H9 (cell line): ENCODE measurements around the gene ITPKC. TPM values are rescaled to one million over a fixed set of nuclear protein-coding genes. Genes with fewer than 3 reads are reported as not detected.

ENCODE experiments used
- DNase-seq: peaks from one replicate; pipeline ENCODE4 v3.0.0-alpha.2; 2017
- H2AFZ ChIP-seq: one replicate; pipeline ENCODE4 v1.6.1; 2013; ENCODE audit warnings: mild to moderate bottlenecking, low read length, control low read depth, moderate library complexity
- H2AK5ac ChIP-seq: 2 replicates; pipeline ENCODE4 v1.6.1; 2013; ENCODE audit warnings: low read length, control low read depth, mixed read lengths; ENCODE audit not compliant: insufficient read length
- H2BK120ac ChIP-seq: one replicate; pipeline ENCODE4 v1.6.1; 2013; ENCODE audit warnings: low read depth, mild to moderate bottlenecking, low read length, control low read depth, inconsistent platforms; ENCODE audit not compliant: poor library complexity, severe bottlenecking
- H2BK12ac ChIP-seq: 2 replicates; pipeline ENCODE4 v1.6.1; 2013; ENCODE audit warnings: low read length, control low read depth, mixed read lengths, low read depth; ENCODE audit not compliant: insufficient read length
- H2BK15ac ChIP-seq: 2 replicates; pipeline ENCODE4 v1.6.1; 2013; ENCODE audit warnings: low read depth, low read length, control low read depth
- H2BK20ac ChIP-seq: one replicate; pipeline ENCODE4 v1.6.1; 2013; ENCODE audit warnings: low read depth, mild to moderate bottlenecking, low read length, control low read depth, inconsistent platforms; ENCODE audit not compliant: poor library complexity, severe bottlenecking
- H2BK5ac ChIP-seq: 2 replicates; pipeline ENCODE4 v1.6.1; 2013; ENCODE audit warnings: low read length, control low read depth, mixed read lengths; ENCODE audit not compliant: insufficient read length
- H3K14ac ChIP-seq: 2 replicates; pipeline ENCODE4 v1.6.1; 2013; ENCODE audit warnings: low read length, control low read depth; ENCODE audit not compliant: insufficient read depth
- H3K18ac ChIP-seq: 2 replicates; pipeline ENCODE4 v1.6.1; 2013; ENCODE audit warnings: low read depth, mild to moderate bottlenecking, mixed read lengths, low read length, control low read depth; ENCODE audit not compliant: insufficient read length
- H3K23ac ChIP-seq: 2 replicates; pipeline ENCODE4 v1.6.1; 2013; ENCODE audit warnings: low read length, control low read depth, mixed read lengths, low read depth; ENCODE audit not compliant: insufficient read length
- H3K23me2 ChIP-seq: 2 replicates; pipeline ENCODE4 v1.6.1; 2013; ENCODE audit warnings: low read depth, mild to moderate bottlenecking, mixed read lengths, low read length, control low read depth; ENCODE audit not compliant: insufficient read length, poor library complexity, severe bottlenecking
- H3K27ac ChIP-seq: 2 replicates; pipeline ENCODE4 v1.5.1; 2013; ENCODE audit warnings: low read length, control low read depth, mixed read lengths, low read depth; ENCODE audit not compliant: insufficient read length
- H3K27me3 ChIP-seq: 2 replicates; pipeline ENCODE4 v1.6.1; 2013; ENCODE audit warnings: low read length, control low read depth, inconsistent platforms; ENCODE audit not compliant: insufficient read depth
- H3K4ac ChIP-seq: 2 replicates; pipeline ENCODE4 v1.6.1; 2013; ENCODE audit warnings: low read depth, mild to moderate bottlenecking, control low read depth, inconsistent platforms, low read length, moderate library complexity
- H3K4me1 ChIP-seq: 2 replicates; pipeline ENCODE4 v1.6.1; 2013; ENCODE audit warnings: low read length, control low read depth, inconsistent platforms; ENCODE audit not compliant: insufficient read depth
- H3K4me2 ChIP-seq: 2 replicates; pipeline ENCODE4 v1.6.1; 2013; ENCODE audit warnings: low read length, control low read depth, mixed read lengths; ENCODE audit not compliant: insufficient read length, insufficient read depth
- H3K56ac ChIP-seq: 2 replicates; pipeline ENCODE4 v1.6.1; 2013; ENCODE audit warnings: low read depth, mild to moderate bottlenecking, mixed read lengths, low read length, control low read depth; ENCODE audit not compliant: insufficient read length
- H3K79me1 ChIP-seq: 2 replicates; pipeline ENCODE4 v1.6.1; 2013; ENCODE audit warnings: low read depth, mild to moderate bottlenecking, moderate library complexity, low read length, control low read depth, inconsistent platforms; ENCODE audit not compliant: insufficient read depth, poor library complexity, severe bottlenecking
- H3K79me2 ChIP-seq: 2 replicates; pipeline ENCODE4 v1.6.1; 2013; ENCODE audit warnings: low read length, control low read depth, inconsistent platforms; ENCODE audit not compliant: insufficient read depth
- H3K9ac ChIP-seq: 2 replicates; pipeline ENCODE4 v1.6.1; 2013; ENCODE audit warnings: low read length, control low read depth, mixed read lengths; ENCODE audit not compliant: insufficient read length; ENCODE audit errors: extremely low read depth
- H3K9me3 ChIP-seq: one replicate; pipeline ENCODE4 v1.6.1; 2013; ENCODE audit warnings: low read depth, low read length, inconsistent platforms; ENCODE audit not compliant: control insufficient read depth
- H3T11ph ChIP-seq: one replicate; pipeline ENCODE4 v1.6.1; 2013; ENCODE audit warnings: mild to moderate bottlenecking, low read length, control low read depth, inconsistent platforms
- H4K20me1 ChIP-seq: one replicate; pipeline ENCODE4 v1.6.1; 2013; ENCODE audit not compliant: control insufficient read depth, insufficient read length, insufficient read depth
- H4K5ac ChIP-seq: 2 replicates; pipeline ENCODE4 v1.6.1; 2013; ENCODE audit warnings: low read depth, mild to moderate bottlenecking, mixed read lengths, low read length, control low read depth; ENCODE audit not compliant: insufficient read length
- H4K8ac ChIP-seq: replicated peaks from 2 replicates; pipeline ENCODE4 v1.6.1; 2013; ENCODE audit warnings: low read length, control low read depth, mixed read lengths, low read depth; ENCODE audit not compliant: insufficient read length
- H4K91ac ChIP-seq: 2 replicates; pipeline ENCODE4 v1.6.1; 2013; ENCODE audit warnings: low read depth, mild to moderate bottlenecking, moderate library complexity, mixed read lengths, low read length, control low read depth; ENCODE audit not compliant: insufficient read length
- H3K27ac Mint-ChIP-seq, 3 experiments: 2 replicates in 2 of 3; 3 replicates in 1 of 3; pipeline ENCODE4 v1.8.0; 2020 to 2021; ENCODE audit warnings: mixed read lengths in 3 of 3, mild to moderate bottlenecking in 1 of 3, moderate library complexity in 1 of 3
- H3K27me3 Mint-ChIP-seq: 2 replicates; pipeline ENCODE4 v1.8.0; 2021; ENCODE audit warnings: low read depth, mild to moderate bottlenecking, moderate library complexity, mixed read lengths
- H3K36me3 Mint-ChIP-seq, 3 experiments: 2 replicates in 2 of 3; 3 replicates in 1 of 3; pipeline ENCODE4 v1.8.0; 2020 to 2021; ENCODE audit warnings: low read depth in 3 of 3, mixed read lengths in 3 of 3; ENCODE audit not compliant: insufficient read depth in 1 of 3
- H3K4me1 Mint-ChIP-seq, 2 experiments: 2 replicates each; pipeline ENCODE4 v1.8.0; 2020; ENCODE audit warnings: mixed read lengths in 2 of 2
- H3K4me3 Mint-ChIP-seq, 2 experiments: 2 replicates in 1 of 2; 3 replicates in 1 of 2; pipeline ENCODE4 v1.8.0; 2020 to 2021; ENCODE audit warnings: mild to moderate bottlenecking in 2 of 2, mixed read lengths in 2 of 2, moderate library complexity in 1 of 2
- H3K9me3 Mint-ChIP-seq, 2 experiments: 2 replicates in 1 of 2; 3 replicates in 1 of 2; pipeline ENCODE4 v1.8.0; 2020; ENCODE audit warnings: mild to moderate bottlenecking in 2 of 2, mixed read lengths in 2 of 2, moderate library complexity in 1 of 2
- CTCF ChIP-seq: fragments of 200-600 bp; sonication (generic); conservative IDR thresholded peaks from 3 replicates; pipeline ENCODE4 v1.8.0; 2021; ENCODE audit warnings: antibody characterized with exemption, mild to moderate bottlenecking
- WGBS: extraction: QIAGEN DNeasy Blood & Tissue Kit; methylation state at CpG from one replicate; pipeline ENCODE4 v1.1.7; 2013; ENCODE audit warnings: missing lambda C conversion rate, low lambda C conversion rate, mixed read lengths; ENCODE audit not compliant: insufficient read length; ENCODE audit errors: extremely low coverage; 5-methylcytosine and 5-hydroxymethylcytosine counted together
- total RNA-seq: library from RNA; stranded (reverse); gene quantifications from 2 replicates; pipeline ENCODE4 v1.2.1, GENCODE V29; 2021

The ITPKC gene
- total RNA-seq, 1 experiment from 2014 or later: 11.2 TPM

GRCh38 chr19:40677156-40677555 is 39.8 kb upstream of the ITPKC start:
- Histone ChIP-seq H3K23me2 (no peaks in the 10 kb centered on the region), H3K27ac (no peak overlapping the region), H3K14ac (no peak overlapping the region), H3K4ac (no peak overlapping the region), H2BK5ac (no peak overlapping the region), H2BK120ac (no peak overlapping the region), H4K91ac (no peak overlapping the region), H3K79me2 (no peaks in the 10 kb centered on the region), H3K4me1 (no peaks in the 10 kb centered on the region), H3T11ph (no peak overlapping the region), H3K9me3 (no peaks in the 10 kb centered on the region), H2BK12ac (no peak overlapping the region), H3K27me3 (no peaks in the 10 kb centered on the region), H2AK5ac (no peak overlapping the region), H2BK15ac (no peak overlapping the region), H4K8ac (no peak overlapping the region), H3K9ac (no peak overlapping the region), H2BK20ac (no peak overlapping the region), H3K56ac (no peak overlapping the region), H3K4me2 (no peak overlapping the region), H3K79me1 (no peaks in the 10 kb centered on the region), H2AFZ (no peak overlapping the region), H4K20me1 (no peaks in the 10 kb centered on the region), H4K5ac (no peak overlapping the region), H3K18ac (no peak overlapping the region), H3K23ac (no peak overlapping the region)
- DNase-seq: no peak
- H3K4me1 Mint-ChIP-seq: no peaks in the 10 kb centered on the region
- H3K36me3 Mint-ChIP-seq: peaks cover 11 to 57% (median 50%) of the 10 kb centered on the region in 3 experiments
- H3K9me3 Mint-ChIP-seq: no peaks in the 10 kb centered on the region
- no peaks in the 10 kb centered on the region for H3K27me3 Mint-ChIP-seq
- no peak for TF ChIP-seq CTCF
- H3K4me3 Mint-ChIP-seq: no peak overlapping the region
- H3K27ac Mint-ChIP-seq: no peak overlapping the region
- WGBS: no CpG with 5 or more reads among the region's 23 CpGs
